IPS-NIHi7 (cell line): ENCODE results near the gene SDC4.
A peak's percentile ranks its signal among the peaks of the same experiment; 100 is the strongest.

Experiments used
- DNase-seq: peaks from one replicate; pipeline ENCODE4 v3.0.0; 2012; ENCODE audit warnings: mixed read lengths; ENCODE audit errors: extremely low spot score

SDC4 gene

DNA sequence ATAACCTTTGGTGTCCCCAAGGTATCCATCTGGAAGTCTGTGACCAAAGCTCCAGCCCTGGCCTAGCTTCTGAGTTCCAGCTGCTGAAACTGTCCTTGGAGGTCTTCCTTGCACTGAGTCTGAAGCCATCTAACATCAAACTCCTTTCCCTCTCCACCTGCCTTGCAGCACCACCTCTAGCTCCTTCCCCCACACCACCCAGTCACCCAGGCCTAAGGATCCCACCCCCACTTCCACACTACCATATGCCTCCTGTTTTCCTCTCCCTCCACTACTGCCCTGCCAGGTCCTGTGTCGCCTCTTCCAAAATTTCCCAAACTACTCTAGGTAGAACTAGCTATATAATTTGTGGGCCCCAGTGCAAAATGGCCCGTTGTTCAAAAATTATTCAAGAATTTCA is 29.3 kb downstream of the SDC4 start:
- DNase-seq: no peak

DNA sequence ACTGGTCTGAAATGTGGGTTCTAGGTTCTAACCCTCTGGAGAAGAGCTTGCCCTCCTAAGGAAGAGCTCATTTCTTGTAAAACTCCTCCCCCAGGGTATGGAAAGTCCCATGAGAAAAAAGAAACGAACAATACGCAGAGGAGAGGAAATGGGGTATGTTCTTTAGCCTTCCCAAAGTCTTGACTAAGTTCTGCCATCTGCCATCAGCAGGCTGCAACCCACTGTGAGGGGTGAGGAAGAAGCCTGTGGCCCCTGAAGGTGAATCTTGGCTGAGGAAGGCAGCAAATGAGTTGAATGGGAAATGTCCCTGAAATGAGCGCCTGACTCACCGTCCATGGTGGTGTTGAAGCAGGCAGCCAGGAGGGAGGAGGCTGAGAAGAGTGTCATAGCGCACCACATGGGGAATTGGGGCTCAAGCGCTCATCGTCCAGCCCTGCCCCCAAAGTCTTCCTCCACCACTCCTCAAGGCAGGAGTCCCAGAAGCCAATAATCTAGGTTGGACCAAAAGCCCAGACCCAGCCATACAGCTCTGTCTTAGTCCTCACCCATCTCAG is 29.8 kb downstream of the SDC4 start:
- DNase-seq: no peak

DNA sequence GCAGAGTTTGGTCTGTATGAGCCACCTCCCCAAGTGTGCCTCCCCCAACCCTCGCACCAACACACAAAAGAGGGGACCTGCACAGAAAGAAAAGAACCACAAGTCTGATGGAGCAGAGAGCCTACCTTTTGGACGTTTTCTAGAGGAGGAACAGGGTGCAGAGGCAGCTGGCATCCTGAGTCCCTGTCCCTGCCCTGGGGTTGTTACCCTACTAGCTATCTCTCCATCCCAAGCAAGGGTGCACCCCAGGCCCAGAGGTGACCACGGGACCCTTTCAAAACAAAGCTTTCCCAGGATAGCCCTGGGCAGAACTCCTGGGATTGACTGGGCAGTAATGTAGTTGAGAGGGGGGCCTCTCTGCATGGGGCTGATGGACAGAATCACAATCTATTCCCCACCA is 30.4 kb downstream of the SDC4 start:
- DNase-seq: no peak

DNA sequence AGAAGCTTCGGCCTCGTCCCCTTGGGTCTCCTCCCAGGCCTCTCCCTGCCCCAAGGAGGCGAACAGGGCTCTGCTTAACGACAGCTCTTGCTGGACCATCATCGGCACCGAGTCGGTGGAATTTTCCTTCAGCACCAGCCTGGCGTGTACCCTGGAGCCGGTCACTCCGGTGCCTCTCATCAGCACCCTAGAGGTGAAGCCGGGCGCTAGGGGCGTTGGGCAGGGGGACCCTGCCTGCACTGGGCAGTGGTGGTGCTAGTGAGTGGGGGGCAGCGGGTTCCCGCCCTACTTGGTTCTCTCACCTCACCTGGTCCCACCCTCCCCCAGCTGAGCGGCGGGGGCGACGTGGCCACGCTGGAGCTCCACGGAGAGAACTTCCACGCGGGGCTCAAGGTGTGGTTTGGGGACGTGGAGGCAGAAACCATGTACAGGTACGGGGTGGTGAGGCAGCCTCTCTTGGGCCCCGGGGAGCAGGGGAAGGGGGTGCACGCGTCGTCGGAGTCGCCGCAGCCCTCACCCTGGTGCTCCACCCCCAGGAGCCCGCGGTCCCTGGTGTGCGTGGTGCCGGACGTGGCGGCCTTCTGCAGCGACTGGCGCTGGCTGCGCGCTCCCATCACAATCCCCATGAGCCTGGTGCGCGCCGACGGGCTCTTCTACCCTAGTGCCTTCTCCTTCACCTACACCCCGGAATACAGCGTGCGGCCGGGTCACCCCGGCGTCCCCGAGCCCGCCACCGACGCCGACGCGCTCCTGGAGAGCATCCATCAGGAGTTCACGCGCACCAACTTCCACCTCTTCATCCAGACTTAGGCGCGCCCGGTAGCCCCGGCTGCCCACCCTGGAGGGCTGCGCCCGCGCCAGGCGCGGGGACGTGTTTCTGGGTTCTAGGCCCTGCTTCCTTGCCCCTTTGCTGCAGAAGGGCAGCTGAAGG is 31.8 kb downstream of the SDC4 start:
- DNase-seq: no peak

DNA sequence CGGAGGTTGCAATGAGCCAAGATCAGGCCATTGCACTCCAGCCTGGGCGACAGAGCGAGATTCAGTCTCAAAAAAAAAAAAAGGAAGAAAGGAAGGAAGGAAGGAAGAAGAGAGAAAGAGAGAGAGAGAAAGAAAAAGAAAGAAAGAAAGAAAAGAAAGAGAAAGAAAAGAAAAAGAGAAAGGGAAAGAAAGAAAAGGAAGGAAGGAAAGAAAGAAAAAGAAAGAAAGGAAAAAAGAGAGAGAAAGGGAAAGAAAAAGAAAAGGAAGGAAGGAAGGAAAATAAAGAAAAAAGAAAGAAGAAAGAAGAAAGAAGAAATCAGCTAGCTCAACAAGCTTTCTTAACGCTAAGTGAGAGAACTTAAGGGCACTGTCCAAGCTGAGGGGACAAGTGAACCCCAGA is 32.6 kb downstream of the SDC4 start:
- DNase-seq: no peak

DNA sequence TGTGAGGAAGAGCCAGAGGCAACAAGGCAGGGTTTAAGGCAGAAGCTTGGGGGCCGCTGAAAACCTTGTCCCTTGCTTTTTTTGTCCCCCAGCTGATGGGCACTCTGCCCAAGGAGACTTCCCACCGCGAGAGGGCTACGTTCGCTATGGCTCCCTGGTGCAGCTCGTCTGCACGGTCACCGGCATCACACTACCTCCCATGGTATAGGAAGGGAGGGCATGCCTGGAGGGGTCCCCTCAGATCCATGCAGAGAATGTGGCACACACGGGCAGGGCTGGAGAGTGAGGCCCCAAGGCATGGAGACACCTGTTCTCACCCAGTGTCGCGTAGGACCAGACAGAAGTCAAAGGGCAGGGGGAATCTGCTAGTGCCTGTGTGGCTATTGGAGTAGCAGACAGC is 34.3 kb downstream of the SDC4 start:
- DNase-seq: no peak

DNA sequence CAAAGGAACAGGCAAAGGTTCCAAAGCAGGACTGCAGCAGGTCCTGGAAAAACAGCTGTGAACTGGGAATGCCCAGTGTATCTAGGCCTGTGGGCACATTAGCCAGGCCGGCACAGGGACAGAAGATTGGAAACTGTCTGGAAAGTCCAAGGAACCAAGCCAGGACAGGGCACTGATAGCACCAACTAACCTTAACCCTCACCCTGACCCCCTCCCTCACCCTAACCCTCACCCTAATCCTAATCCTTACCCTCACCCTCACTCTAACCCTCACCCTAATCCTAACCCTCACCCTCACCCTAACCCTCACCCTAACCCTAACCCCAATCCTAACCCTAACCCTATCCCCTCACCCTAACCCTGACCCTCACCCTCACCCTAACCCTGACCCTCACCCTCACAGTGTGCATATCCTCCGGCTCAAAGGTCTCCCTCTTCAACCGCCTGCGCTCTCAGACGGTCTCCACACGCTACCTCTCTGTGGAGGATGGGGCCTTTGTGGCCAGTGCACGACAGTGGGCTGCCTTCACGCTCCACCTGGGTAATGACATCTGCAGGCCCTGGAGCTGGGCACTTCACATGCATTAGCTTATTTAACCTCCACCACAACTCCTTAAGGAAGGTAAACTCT is 35.0 kb downstream of the SDC4 start:
- DNase-seq: no peak

DNA sequence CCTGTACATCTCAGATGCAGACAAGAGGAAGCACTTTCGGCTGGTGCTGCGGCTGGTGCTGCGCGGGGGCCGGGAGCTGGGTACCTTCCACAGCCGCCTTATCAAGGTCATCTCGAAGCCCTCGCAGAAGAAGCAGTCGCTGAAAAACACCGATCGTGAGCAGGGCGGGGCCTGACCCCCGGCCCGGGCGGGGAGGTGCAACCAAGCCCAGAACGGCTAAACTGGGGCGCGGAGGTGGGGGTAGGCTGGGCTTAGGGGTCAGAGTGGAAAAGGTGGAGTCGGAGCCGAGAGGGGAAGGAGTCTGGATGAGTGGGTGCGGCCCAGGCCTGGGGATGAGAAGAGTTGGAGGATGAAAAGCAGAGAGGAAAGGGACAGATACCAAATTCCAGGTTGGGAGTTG is 36.0 kb downstream of the SDC4 start:
- DNase-seq: no peak

DNA sequence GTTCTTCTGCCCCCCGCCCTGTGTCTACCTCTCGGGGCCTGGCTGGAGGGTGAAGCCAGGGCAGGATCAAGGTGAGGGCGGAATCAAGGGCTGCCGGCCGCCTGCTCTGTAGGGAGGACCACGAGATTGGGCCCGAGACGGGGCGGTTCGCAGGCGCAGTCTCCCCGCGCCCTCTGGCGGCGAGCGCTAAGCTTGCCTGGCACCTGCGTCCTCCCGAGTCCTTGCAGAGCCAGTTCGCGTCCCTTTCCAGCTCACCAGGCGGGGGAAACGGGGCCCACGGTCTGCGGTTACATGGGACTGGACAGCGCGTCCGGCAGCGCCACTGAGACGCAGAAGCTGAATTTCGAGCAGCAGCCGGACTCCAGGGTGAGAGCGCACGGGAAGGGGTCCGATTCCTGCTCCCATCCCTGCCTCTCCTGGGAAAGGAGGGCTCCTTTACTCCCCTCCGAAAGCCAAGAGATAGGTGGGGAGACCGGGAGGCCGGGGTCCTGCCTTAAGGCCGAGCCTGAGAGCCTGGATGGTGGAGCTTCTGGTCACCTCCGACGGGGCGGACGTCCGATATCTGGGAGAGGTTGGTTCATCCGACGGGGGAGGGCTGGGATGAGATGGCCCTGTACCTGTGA is 36.5 kb downstream of the SDC4 start:
- peak; percentile 91 for DNase-seq

DNA sequence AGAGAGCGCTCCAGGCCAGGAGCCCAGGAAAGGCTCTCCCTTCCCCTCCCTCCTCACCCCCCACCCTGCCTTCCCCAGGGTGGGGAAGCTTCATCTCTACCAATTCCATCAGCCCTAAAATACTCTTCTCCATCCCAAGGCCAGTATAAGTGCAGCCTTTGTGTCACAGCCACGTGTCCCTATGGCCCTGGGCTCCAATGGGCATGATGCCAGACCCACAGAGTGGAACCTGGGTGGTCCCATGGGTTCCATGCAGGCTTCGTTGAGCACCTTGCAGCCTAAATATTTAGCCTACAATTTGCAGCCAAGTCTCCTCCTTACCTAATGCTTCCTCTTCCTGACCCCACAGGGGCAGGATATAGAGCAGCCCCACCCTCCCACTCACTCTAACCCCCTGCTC is 39.1 kb downstream of the SDC4 start:
- no peak for DNase-seq

DNA sequence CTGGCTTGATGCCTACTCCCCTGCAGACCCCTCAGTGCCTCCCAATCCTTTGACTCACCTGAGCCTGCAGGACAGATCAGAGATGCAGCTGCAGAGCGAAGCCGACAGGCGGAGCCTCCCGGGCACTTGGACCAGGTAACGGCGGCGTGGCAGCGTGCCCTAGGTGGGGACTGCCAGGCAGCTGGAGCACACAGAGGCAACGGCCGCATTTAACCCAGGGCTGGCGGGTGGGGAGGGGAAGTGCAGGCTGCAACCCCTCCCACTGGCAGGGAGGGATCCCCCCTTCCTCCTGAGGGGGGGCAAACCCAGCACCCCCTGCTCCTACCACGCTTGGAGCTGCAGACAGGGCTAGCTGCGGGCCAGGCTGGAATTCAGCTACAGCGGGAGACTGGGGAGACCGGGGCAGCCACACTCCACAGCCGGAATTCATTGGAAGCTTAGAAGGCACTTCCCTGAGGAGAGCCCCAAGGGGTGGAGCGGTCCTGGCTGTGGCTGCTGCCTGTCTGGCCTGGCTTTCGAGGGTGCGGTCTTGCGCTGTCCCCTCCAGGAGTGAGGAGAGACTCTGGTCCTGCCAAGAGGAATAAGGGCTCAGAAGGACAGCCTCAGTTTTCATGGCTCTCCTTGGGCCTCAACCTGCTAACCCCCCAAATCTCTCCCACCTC is 40.0 kb downstream of the SDC4 start, which contains the start of gene MATN4:
MATN4 (minus strand) TSS at position 183 of the 662 bp plus-strand sequence. CDS start 2,717 bp downstream, outside the sequence.
- DNase-seq: no peak

DNA sequence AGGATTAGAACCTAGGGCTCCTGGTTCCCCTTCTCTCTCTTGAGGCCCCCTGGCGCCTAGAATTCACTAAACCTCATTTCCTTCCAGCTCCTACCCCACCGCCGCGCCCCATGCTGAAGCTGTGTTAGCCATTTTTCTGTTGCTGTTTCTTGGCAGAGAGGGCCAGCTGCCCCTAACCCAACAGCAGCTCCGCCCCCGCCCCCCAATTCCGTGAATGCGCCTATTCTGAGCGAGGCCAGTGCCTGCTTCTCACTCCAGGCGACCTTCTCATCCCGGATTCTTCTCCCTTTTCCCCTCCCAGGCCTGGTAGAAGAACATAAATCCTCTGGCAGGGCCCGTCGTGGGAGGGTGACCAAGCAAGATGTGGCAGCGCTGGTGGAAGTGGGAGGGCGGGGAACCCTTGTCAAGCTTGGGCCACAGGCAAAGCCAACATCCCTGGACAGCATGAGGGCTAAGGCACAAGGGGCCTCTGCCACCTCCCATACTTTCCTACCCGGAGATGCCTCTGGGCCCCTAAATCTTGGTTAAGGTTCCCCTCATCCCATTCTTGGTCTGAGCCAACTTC is 41.1 kb downstream of the SDC4 start:
- DNase-seq: no peak

DNA sequence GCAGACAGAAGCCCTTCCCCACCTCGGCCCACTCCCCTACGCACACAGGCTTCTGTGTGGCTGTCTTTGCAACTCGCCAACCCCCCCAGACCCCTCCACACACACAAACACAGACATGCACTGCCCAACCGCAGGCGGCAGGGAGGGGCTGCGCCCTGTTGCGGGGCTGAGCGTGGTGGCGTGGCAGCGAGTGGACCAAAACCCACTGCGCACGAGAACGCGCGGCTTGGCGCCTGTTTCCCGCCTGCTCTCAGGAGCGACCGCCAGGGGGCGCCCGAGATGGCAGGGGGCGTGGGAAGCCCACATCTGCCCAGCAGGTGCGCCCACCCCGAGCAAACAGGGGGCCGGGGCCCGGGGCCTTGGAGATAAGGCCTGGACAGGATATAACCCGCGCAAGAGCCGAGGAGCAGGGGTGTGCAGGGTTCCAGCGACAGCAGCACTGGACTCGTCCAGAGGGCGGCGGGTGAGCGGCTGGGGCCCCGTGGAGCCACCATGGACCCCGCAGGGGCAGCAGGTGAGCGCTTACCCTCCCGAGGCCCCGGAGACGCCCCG is 41.7 kb downstream of the SDC4 start, which contains the start of gene RBPJL:
RBPJL (plus strand) TSS at position 410 of the 552 bp plus-strand sequence; CDS start at position 493, 83 bp downstream.
- DNase-seq: peak; percentile 66

DNA sequence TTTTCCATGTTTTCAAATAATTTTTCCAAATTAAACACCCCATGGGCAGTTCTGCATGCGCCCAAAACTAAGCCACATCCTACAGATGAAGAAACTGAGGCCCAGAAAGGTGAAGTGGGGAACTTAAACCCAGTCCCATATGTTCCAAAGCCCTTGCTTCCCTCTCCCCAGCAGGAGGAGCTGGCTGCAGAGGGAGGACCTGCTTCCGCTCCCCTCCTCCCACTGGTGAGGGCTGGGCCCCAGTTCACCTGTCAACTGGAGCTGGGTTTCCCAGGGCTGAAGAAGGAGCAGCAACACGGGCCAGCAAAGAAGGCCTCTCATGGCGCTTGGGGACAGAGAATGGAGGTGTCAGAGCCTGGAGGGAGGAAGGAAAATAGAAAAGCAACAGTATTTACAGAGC is 43.0 kb downstream of the SDC4 start:
- DNase-seq: no peak

DNA sequence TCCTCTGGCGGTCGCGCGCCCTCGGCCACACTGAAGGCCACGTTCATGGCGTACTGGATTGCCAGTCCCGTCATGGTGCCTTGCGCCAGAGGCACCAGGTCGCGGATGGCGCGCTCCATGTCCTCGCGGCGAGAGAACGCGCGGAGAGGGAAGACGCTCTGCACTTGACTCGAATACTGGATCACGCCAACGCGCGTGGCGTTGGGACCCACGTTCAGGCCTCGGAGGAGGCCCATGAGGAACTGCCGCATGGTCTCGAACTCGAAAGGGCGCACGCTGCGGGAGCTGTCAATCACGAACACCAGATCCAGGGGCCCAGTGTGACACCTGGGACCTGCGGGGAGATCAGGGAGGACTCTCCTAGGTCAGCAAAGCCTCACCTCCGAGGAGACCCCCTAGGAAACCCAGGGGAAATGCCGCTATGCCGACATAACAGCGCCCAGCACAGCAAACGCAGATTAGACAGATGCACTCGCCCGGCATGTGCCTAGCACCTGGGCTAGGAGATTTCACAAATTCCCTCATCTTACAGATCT is 43.7 kb downstream of the SDC4 start:
- no peak for DNase-seq

DNA sequence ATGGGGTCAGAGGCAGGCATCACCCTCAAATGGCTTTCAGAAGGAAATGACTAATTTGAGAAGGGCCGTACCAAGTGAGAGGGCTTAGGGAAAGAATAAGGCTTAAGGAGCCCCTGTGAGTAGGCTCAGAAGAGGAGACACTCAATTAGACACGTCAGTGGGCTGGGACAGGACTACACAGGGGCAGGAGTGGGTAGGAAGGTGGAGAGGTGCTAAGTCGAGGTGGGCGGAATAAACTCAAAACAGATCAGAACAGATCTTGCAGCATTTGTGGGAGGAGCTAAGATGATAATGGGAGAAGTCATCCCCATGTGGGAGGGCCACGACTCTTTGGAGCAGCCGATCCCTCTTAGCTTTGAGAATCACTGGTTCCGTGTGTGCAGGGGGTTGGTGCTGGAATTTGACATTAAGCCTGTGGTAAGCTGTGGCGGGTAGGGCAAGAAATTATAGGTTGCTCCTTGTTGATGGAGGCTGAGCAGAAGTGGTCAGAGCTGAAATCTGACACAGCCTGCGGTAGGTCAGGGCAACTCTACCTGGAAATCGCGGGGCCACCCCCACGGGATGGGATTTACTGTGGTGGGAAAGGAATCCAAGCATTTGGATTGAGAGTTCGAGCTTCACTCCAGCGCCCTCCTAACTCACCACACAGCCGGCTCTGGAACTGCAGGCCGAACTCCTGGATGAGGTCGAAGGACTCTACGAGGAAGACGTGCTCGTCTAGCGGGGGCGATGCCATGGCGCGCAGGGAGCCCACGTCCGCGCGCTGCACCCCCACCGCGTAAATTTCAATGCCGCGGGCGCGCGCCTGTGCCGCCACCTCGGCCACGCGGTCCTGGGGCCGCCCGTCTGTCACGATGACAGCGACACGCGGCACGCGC is 44.4 kb downstream of the SDC4 start:
- no peak for DNase-seq

DNA sequence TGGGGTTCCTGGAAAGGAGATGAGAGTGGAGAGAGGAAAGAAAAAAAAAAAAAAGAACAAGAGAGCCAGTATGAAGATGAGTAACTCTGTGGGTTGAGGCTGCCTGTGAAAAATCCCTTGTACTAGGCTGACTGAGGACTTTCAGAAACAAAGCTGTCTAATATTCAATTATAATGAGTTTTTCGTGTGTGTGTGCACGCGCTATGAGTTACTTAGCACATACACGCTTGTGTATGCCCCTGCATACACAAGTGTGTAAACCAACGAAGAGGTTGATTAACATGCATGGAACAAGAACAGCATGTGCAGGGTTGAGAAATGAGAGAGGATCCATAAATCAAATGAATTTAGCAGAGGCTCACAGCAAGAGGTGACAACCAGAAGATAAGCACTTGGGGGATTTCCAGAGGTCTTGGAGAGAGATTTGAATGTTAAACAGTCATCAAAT is 46.4 kb downstream of the SDC4 start:
- no peak for DNase-seq

DNA sequence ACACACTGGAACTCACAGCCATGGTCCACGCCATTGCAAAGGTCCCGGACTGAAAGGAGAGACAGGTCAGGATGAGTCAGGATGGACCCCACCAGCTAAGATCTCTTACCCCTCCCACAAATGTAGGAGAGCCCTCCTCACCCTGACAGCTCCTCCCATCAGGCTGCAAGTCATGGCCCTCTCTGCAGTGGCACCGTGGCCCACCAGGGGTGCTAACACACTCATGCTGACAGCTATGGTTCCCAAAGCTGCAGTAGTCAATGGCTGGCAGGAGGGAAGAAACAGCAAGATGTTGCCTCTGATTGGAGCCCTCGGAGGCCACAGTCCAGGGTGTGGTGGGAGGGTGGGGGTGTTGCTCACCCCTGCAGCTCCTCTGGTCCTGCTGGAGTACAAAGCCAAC is 47.3 kb downstream of the SDC4 start:
- DNase-seq: peak; percentile 82

DNA sequence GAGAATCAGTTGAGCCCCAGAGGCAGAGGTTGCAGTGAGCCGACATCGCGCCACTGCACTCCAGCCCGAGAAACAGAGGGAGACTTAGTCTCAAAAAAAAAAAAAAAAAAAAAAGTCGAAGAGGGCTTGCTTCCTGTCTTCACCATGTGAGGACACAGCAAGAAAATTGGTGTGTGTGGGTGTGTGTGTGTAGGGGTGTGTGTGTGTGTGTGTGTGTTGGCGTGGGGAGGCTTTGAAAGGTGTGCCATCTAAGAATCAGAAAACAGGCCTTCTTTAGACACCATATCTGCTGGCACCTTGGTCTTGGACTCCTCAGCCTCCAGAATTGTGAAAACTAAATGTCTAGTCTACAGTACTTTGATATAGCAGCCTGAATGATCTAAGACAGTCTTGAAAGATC is 48.4 kb downstream of the SDC4 start:
- DNase-seq: no peak
